Fibroblast of lung (primary cell): Measurements from ENCODE around the gene CAPN15.

Experiments used
- CTCF ChIP-seq, 2 donors: IDR thresholded peaks in 1 of 2; conservative IDR thresholded peaks in 1 of 2; 1 replicate in 1 of 2; 2 replicates in 1 of 2; pipeline ENCODE4 v1.5.1; 2011 to 2012; ENCODE audit warnings: low read length in 2 of 2, control low read depth in 1 of 2, inconsistent platforms in 1 of 2, low read depth in 1 of 2, mild to moderate bottlenecking in 1 of 2
- EZH2 ChIP-seq: IDR thresholded peaks from 2 replicates; pipeline ENCODE4 v1.5.1; 2012; ENCODE audit warnings: low read length, control low read depth, mild to moderate bottlenecking; ENCODE audit errors: missing control alignments

- no peak for TF ChIP-seq CTCF (conservative IDR thresholded peaks at IDR 0.05 in 1 of 2, IDR thresholded peaks at IDR 0.05 in 1 of 2; ENCODE audit: low read depth in 1 of 2, low read length in 2 of 2)
- TF ChIP-seq EZH2 = no peak
Observed at GRCh38 chr16:512802-513201, 14.7 kb upstream of the CAPN15 start.
